K562 (cell line): ENCODE measurements around the gene SLC1A2. TPM values are rescaled to one million over a fixed set of nuclear protein-coding genes. Genes with fewer than 3 reads are reported as not detected.
A peak's percentile ranks its signal among the peaks of the same experiment; 100 is the strongest.

ENCODE experiments used
- ATAC-seq: fragments of 200-7000 bp; cut with Tn5 transposase; 3 replicates; pipeline ENCODE4 v1.9.1; 2020; ENCODE audit warnings: moderate library complexity
- BruUV-seq: library from RNA; stranded (reverse); fragments of 400-500 nt; replicated peaks from 2 replicates; lab custom pipeline; 2021; lab: Mats Ljungman, UMichigan
- CTCF ChIA-PET: fragments of 300-600 bp; formaldehyde crosslinking; extraction: SDS; loops from one replicate; lab custom pipeline; 2021; ENCODE audit warnings: low intra/inter-chr PET ratio; lab: Yijun Ruan, JAX
- POLR2A ChIA-PET: fragments of 300-600, 350-650 bp; sonication (Branson Sonifier 250); formaldehyde crosslinking; extraction: SDS; loops from one replicate; lab custom pipeline; 2021; ENCODE audit warnings: antibody characterized with exemption, inconsistent platforms; lab: Yijun Ruan, JAX
- DNase-seq, 4 experiments: peaks; one replicate each; pipeline versions ENCODE4 v3.0.0 to v3.0.0-alpha.2; 2011 to 2018; ENCODE audit warnings: low spot score in 3 of 4, mixed read lengths in 3 of 4; ENCODE audit errors: extremely low read depth in 1 of 4
- FAIRE-seq: peaks from 2 replicates; lab custom pipeline; 2011; peaks lifted over from hg19 to GRCh38; lab: Jason Lieb, UNC
- H2AFZ ChIP-seq: 2 replicates; pipeline ENCODE4 v1.6.0; 2011; ENCODE audit warnings: low read depth, low read length, control low read depth, inconsistent platforms
- H3K27ac ChIP-seq: fragments of 200-600 bp; 3 replicates; pipeline ENCODE4 v1.8.0; 2011; ENCODE audit warnings: low read depth, mild to moderate bottlenecking, control low read depth, inconsistent platforms, low read length, moderate library complexity, mixed read lengths; ENCODE audit errors: extremely low read depth
- H3K27me3 ChIP-seq, 2 experiments: fragments of 300-600 bp in 1 of 2; 2 replicates in 1 of 2; 3 replicates in 1 of 2; pipeline versions ENCODE4 v1.6.0 to v1.8.0; 2011; ENCODE audit warnings: inconsistent platforms in 2 of 2, low read length in 2 of 2, mild to moderate bottlenecking in 1 of 2, mixed read lengths in 1 of 2, moderate library complexity in 1 of 2; ENCODE audit not compliant: control insufficient read depth in 2 of 2, insufficient read depth in 2 of 2
- H3K36me3 ChIP-seq: fragments of 300-600 bp; 3 replicates; pipeline ENCODE4 v1.8.0; 2011; ENCODE audit warnings: mild to moderate bottlenecking, low read length, inconsistent platforms; ENCODE audit not compliant: control insufficient read depth, insufficient read depth
- H3K4me1 ChIP-seq, 2 experiments: fragments of 200-600 bp in 1 of 2; replicated peaks in 1 of 2; 2 replicates in 1 of 2; 3 replicates in 1 of 2; pipeline versions ENCODE4 v1.5.1 to v1.8.0; 2011; ENCODE audit warnings: inconsistent platforms in 2 of 2, low read length in 2 of 2, mild to moderate bottlenecking in 1 of 2, mixed read lengths in 1 of 2, moderate library complexity in 1 of 2; ENCODE audit not compliant: control insufficient read depth in 2 of 2, insufficient read depth in 2 of 2
- H3K4me2 ChIP-seq: 2 replicates; pipeline ENCODE4 v1.6.1; 2011; ENCODE audit warnings: low read length, control low read depth, inconsistent platforms, mixed read lengths; ENCODE audit not compliant: insufficient read depth
- H3K4me3 ChIP-seq: fragments of 200-600 bp; sonication (generic), shearing (Covaris generic); 2 replicates; pipeline ENCODE4 v1.5.1; 2016; ENCODE audit warnings: control low read depth, inconsistent platforms
- H3K79me2 ChIP-seq: fragments of 200-600 bp; 3 replicates; pipeline ENCODE4 v1.8.0; 2011; ENCODE audit warnings: low read length, inconsistent platforms; ENCODE audit not compliant: control insufficient read depth, insufficient read depth
- H3K9ac ChIP-seq, 2 experiments: 2 replicates each; pipeline versions ENCODE4 v1.6.0 to v1.6.1; 2011; ENCODE audit warnings: low read depth in 2 of 2, low read length in 2 of 2, control low read depth in 1 of 2, inconsistent platforms in 1 of 2, mild to moderate bottlenecking in 1 of 2, mixed read lengths in 1 of 2; ENCODE audit not compliant: insufficient read depth in 1 of 2
- H3K9me1 ChIP-seq: one replicate; pipeline ENCODE4 v1.6.0; 2011; ENCODE audit warnings: inconsistent platforms, mild to moderate bottlenecking, low read length, moderate library complexity; ENCODE audit not compliant: control insufficient read depth, insufficient read depth
- H3K9me3 ChIP-seq: replicated peaks from 2 replicates; pipeline ENCODE4 v1.5.1; 2011; ENCODE audit warnings: low read depth, low read length, inconsistent platforms; ENCODE audit not compliant: control insufficient read depth, insufficient read depth
- H4K20me1 ChIP-seq: replicated peaks from 2 replicates; pipeline ENCODE4 v1.6.1; 2011; ENCODE audit warnings: low read length, inconsistent platforms, mixed read lengths; ENCODE audit not compliant: control insufficient read depth, insufficient read depth
- CBX5 ChIP-seq: IDR thresholded peaks from 2 replicates; pipeline ENCODE4 v1.6.1; 2014; ENCODE audit warnings: low read depth, borderline replicate concordance
- HIVEP1 ChIP-seq: fragments of 250-450 bp; sonication (Bioruptor Pico); IDR thresholded peaks from 2 replicates; pipeline ENCODE4 v1.4.0; 2020; ENCODE audit warnings: mild to moderate bottlenecking
- PHB2 ChIP-seq: fragments of 450-650 bp; IDR thresholded peaks from 2 replicates; pipeline ENCODE4 v1.6.1; 2017; ENCODE audit warnings: low read depth
- YY1 ChIP-seq, 3 experiments: IDR thresholded peaks; 2 replicates each; pipeline ENCODE4 v1.6.1; 2011; ENCODE audit warnings: low read length in 2 of 3, mild to moderate bottlenecking in 2 of 3, moderate library complexity in 2 of 3, borderline replicate concordance in 1 of 3, control low read depth in 1 of 3, low read depth in 1 of 3; ENCODE audit not compliant: insufficient read depth in 3 of 3, insufficient replicate concordance in 2 of 3, control insufficient read depth in 1 of 3, insufficient read length in 1 of 3; ENCODE audit errors: extremely low read depth in 1 of 3
- ZNF146 ChIP-seq: IDR thresholded peaks from one replicate; pipeline ENCODE4 v1.6.1; 2018; ENCODE audit warnings: missing compliant biosample characterization; ENCODE audit not compliant: unreplicated experiment
- ZNF274 ChIP-seq: IDR thresholded peaks from 2 replicates; pipeline ENCODE4 v1.6.1; 2011; ENCODE audit warnings: low read depth, mild to moderate bottlenecking, low read length, moderate library complexity, borderline replicate concordance
- WGBS: fragments of 100-300 bp; shearing (Covaris generic); methylation state at CpG from one replicate; pipeline ENCODE4 v1.1.6; 2016; ENCODE audit warnings: low coverage, mixed read lengths; ENCODE audit not compliant: insufficient coverage; ENCODE audit errors: missing lambda C conversion rate; 5-methylcytosine and 5-hydroxymethylcytosine counted together
- in situ Hi-C: fragments of 300-500 bp; cut with MboI; formaldehyde crosslinking; loops from 4 replicates; pipeline ENCODE4 v1.15.0; 2018; ENCODE audit warnings: inconsistent platforms, mixed read lengths
- intact Hi-C: fragments of 100-400 bp; cut with micrococcal nuclease; formaldehyde crosslinking; loops from 2 replicates; pipeline ENCODE4 v1.14.2; 2022
- polyA plus RNA-seq, 8 experiments: library from polyadenylated mRNA; depleted of rRNA in 4 of 8; stranded (reverse) in 5 of 8; unstranded in 3 of 8; fragments of >200 nt; fragmentation: Nextera tagmentation in 2 of 8; fragmentation: Illumina TruSeq in 1 of 8; extraction: Ambion mirVana in 2 of 8; extraction: Trizol in 1 of 8; gene quantifications; 2 replicates each; pipeline versions ENCODE4 v1.2.1 to v1.2.3, GENCODE V29; 2011 to 2014; ENCODE audit warnings: inconsistent platforms in 1 of 8, missing spikeins in 1 of 8
- total RNA-seq, 7 experiments: library from RNA; depleted of rRNA in 6 of 7; stranded (reverse); fragments of >200 nt in 6 of 7; fragmentation: Illumina TruSeq in 2 of 7; extraction: Trizol in 2 of 7; gene quantifications; 2 replicates each; pipeline versions ENCODE4 v1.2.1 to v1.2.3, GENCODE V29; 2011 to 2021; ENCODE audit warnings: low replicate concordance in 1 of 7
- TF ChIP-seq, protein P1 (sequence below): sonication (generic); formaldehyde crosslinking; IDR thresholded peaks from 2 replicates; pipeline ENCODE4 v1.8.0; 2022; ENCODE audit warnings: mild to moderate bottlenecking, low read depth, missing genetic modification reagents
- TF ChIP-seq, protein P2 (sequence below): sonication (generic); formaldehyde crosslinking; IDR thresholded peaks from 2 replicates; pipeline ENCODE4 v1.8.1; 2023; ENCODE audit warnings: mild to moderate bottlenecking, missing genetic modification reagents

Gene SLC1A2
- total and polyA plus RNA-seq, 9 of the 15 experiments (the other 6 are each of a cell fraction or from before 2014, with no cell fraction given): 0.03 to 0.07 (median 0.04) TPM; not detected in 5

DNA sequence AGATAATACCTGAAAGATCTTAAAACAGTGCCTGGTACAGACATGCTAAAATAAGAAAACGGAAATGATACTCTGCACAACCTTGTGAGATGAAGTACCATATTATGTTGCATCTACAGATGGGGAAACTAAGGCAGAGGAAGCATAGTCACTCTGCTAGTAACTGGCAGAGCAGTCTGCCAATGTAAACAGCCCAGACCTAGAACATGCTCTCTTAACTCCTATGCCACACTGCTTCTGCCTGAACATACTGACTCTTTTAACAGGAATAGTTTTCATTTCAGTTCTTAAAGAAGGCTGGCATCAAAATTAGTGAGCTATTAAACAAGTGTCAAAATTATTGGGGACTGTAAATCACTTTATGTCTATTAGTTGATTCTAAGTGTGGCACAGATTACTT lies 180.5 kb downstream of the SLC1A2 start:
- H3K36me3 ChIP-seq: no peaks in the 10 kb centered on the region
- H3K9me3 ChIP-seq: no peaks in the 10 kb centered on the region
- no peak for ATAC-seq
- in situ Hi-C loops (loop anchor here (5.0 to 25.0 kb wide), 2 partner anchors 242 to 302 kb away; no protein-coding TSS in a partner anchor), intact Hi-C loops (loop anchor here (1.0 kb wide), 2 partner anchors 242 to 313 kb away; no protein-coding TSS in a partner anchor)
- no peaks in the 10 kb centered on the region for H4K20me1 ChIP-seq
- DNase-seq: no peak
- FAIRE-seq: no peak
- 0% methylated on average over 1 of the region's 1 CpG for WGBS
- no peak overlapping the region for H2AFZ ChIP-seq
- no peak overlapping the region for H3K4me2 ChIP-seq
- H3K4me3 ChIP-seq: no peak overlapping the region
- no TSS peak for BruUV-seq
- no peak for TF ChIP-seq CBX5
- H3K9me1 ChIP-seq: no peaks in the 10 kb centered on the region
- ChIA-PET CTCF (interaction anchor here (0.7 to 1.4 kb wide), 2 partner anchors 241 to 313 kb away, joined by 5 to 8 read pairs; no protein-coding TSS in a partner anchor), POLR2A (no interaction called here)
- H3K9ac ChIP-seq: no peak overlapping the region
- peaks cover 0 to 3% of the 10 kb centered on the region in 2 experiments; a peak in 3 of 5 replicates for H3K27me3 ChIP-seq
- H3K79me2 ChIP-seq: no peaks in the 10 kb centered on the region
- no peak overlapping the region for H3K27ac ChIP-seq
- no peaks in the 10 kb centered on the region; a peak in 1 of 5 replicates for H3K4me1 ChIP-seq

GRCh38 chr11:35237860-35238715 lies 181.3 kb downstream of the SLC1A2 start:
- CTCF ChIA-PET: interaction anchor here (0.7 to 1.4 kb wide), 3 partner anchors 175 to 312 kb away, joined by 4 to 8 read pairs (median 5); no protein-coding TSS in a partner anchor
- Histone ChIP-seq H3K79me2 (no peaks in the 10 kb centered on the region), H3K27ac (no peak overlapping the region), H3K9me3 (no peaks in the 10 kb centered on the region), H3K4me1 (no peaks in the 10 kb centered on the region; a peak in 1 of 5 replicates), H2AFZ (peak overlapping the region; percentile 63; the same call in 1 of the 2 replicates), H3K9ac (no peak overlapping the region), H3K9me1 (no peaks in the 10 kb centered on the region), H3K4me3 (no peak overlapping the region), H3K36me3 (no peaks in the 10 kb centered on the region), H3K4me2 (peak overlapping the region; percentile 39), H3K27me3 (peaks cover 0 to 3% of the 10 kb centered on the region in 2 experiments; a peak in 3 of 5 replicates), H4K20me1 (no peaks in the 10 kb centered on the region)
- DNase-seq (peak; percentile 49 to 78 (median 58)), ATAC-seq (peak; percentile 75), FAIRE-seq (peak; percentile 91)
- intact Hi-C loops: loop anchor here (1.0 kb wide), 2 partner anchors 241 to 312 kb away; no protein-coding TSS in a partner anchor
- 5% methylated on average over 15 of the region's 15 CpGs for WGBS
- no TSS peak for BruUV-seq
- POLR2A ChIA-PET: no interaction called here
- in situ Hi-C loops: loop anchor here (5.0 to 25.0 kb wide), 2 partner anchors 241 to 301 kb away; no protein-coding TSS in a partner anchor
- TF ChIP-seq ZNF274 (no peak), PHB2 (no peak), ZNF146 (CRISPR knock-in tag) (no peak), HIVEP1 (CRISPR knock-in tag) (no peak), YY1 (IDR thresholded peaks at IDR 0.05; ENCODE audit: borderline replicate concordance in 1 of 3, control insufficient read depth in 1 of 3, extremely low read depth in 1 of 3, insufficient read depth in 3 of 3, insufficient read length in 1 of 3, insufficient replicate concordance in 2 of 3, low read depth in 1 of 3, low read length in 2 of 3) (peak in 1 of 3 experiments; percentile 37)
- TF ChIP-seq, protein P1, sequence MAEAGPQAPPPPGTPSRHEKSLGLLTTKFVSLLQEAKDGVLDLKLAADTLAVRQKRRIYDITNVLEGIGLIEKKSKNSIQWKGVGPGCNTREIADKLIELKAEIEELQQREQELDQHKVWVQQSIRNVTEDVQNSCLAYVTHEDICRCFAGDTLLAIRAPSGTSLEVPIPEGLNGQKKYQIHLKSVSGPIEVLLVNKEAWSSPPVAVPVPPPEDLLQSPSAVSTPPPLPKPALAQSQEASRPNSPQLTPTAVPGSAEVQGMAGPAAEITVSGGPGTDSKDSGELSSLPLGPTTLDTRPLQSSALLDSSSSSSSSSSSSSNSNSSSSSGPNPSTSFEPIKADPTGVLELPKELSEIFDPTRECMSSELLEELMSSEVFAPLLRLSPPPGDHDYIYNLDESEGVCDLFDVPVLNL: no peak
- TF ChIP-seq, protein P2, sequence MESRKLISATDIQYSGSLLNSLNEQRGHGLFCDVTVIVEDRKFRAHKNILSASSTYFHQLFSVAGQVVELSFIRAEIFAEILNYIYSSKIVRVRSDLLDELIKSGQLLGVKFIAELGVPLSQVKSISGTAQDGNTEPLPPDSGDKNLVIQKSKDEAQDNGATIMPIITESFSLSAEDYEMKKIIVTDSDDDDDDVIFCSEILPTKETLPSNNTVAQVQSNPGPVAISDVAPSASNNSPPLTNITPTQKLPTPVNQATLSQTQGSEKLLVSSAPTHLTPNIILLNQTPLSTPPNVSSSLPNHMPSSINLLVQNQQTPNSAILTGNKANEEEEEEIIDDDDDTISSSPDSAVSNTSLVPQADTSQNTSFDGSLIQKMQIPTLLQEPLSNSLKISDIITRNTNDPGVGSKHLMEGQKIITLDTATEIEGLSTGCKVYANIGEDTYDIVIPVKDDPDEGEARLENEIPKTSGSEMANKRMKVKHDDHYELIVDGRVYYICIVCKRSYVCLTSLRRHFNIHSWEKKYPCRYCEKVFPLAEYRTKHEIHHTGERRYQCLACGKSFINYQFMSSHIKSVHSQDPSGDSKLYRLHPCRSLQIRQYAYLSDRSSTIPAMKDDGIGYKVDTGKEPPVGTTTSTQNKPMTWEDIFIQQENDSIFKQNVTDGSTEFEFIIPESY (CRISPR knock-in tag): 0 out of 2 replicates have a peak, but pooled peaks have one; percentile 14
